GM19035 (cell line): Measurements from ENCODE around the gene IL17C.

Source experiments
- ATAC-seq: cut with Tn5 transposase; IDR thresholded peaks from one replicate; pipeline ENCODE4 v1.9.1; 2021; ENCODE audit not compliant: unreplicated experiment

IL17C gene

DNA sequence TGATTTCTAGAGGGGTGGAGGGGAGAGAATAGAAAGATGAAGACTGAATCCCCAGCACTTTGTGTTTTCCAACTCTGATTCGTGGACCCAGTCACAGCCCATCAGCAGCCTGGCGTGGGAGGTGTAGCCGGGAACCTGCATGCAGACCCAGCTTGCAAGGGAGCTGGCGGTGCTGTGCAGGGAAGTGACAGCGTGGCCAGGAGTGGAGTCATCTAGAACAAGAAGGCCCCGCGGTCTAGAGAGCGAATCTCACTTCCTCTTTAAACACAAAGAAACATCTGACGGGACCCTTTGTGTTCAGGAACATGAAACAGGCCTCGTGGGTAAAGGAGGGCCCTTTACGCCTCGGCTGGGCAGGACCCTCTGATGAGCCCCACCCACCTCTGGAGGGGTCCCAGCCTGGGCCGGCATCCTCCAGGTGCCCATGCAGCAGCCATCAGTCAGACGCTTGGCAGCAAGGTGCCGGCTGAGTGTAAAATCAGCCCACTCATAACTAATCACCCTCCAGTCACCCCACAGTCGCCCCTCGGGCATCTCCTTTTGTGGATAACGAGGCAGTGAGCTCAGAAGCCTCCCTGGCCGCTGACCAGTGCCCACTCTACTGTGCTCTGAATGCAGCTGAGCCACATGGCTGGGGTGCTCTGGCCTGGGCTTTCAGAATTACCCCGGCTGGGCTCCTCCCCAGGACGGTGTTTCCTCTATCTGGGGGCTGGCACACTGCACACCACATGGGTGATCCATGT lies 43.5 kb downstream of the IL17C start:
- peak; percentile 76 for ATAC-seq

DNA sequence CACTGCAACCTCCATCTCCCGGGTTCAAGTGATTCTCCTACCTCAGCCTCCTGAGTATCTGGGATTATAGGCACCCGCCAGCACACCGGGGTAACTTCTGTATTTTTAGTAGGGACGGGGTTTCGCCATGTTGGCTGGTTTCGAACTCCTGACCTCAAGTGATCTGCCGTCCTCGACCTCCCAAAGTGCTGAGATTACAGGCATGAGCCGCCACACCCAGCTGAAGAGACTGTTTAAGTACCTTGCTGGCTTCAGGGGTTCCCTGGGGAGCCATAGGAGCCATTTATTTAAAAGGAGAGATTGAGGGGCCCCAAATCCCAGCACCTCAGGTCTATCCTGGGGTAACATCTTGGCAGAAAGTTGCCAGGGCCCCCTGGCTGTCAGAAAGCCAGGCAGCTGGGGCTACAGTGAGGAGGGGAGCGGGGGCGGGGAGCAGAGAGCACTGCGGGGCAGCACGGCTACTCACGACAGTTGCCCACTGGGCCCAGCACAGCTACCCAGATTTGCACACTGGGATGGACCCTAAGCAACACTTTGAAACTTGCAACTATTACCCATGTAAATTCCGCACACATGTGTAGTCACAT lies 46.3 kb downstream of the IL17C start:
- ATAC-seq: no peak

DNA sequence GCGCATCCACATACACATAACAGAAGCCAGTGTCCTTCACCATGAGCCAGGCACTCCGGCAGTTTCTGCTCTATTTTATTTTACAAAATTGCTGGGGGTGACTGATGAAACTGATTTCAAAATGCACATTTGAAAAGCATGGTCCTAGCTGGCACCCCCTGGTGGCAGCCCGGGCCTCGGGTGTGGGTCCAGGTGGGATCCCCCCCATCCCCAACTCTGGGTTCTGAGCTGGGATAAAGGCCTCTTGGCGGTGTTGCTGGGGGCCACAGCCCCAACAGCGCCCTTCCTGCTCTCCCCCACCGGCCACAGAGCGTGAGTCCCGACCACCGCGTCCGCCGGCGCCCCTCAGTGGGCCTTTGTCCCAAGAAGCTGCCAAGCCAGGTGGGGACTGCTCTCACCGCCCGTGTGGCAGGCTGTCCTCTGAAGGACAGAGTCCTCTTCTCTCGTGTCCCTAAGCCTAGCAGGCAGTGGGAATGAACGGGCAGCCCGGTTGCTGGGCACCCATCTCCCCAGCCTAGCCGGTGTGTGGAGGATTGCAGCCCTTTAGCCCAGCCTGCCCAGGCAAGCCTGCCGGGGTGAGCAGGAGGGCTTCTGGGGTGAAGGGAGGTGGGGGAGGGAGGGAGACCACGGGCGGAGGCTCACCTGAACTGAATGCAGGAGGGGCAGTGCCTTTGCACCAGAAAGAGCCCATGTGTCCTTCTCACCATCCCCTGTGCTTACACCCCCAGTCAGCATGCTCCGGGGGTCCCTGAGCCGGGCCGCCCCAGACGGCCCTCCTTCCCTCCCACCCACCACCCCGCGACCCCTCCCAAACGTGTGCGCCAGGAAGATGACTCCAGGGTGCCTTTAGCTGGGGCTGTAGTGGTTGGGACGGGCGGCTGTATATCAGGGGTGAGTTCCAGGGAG lies 47.0 kb downstream of the IL17C start:
- no peak for ATAC-seq

DNA sequence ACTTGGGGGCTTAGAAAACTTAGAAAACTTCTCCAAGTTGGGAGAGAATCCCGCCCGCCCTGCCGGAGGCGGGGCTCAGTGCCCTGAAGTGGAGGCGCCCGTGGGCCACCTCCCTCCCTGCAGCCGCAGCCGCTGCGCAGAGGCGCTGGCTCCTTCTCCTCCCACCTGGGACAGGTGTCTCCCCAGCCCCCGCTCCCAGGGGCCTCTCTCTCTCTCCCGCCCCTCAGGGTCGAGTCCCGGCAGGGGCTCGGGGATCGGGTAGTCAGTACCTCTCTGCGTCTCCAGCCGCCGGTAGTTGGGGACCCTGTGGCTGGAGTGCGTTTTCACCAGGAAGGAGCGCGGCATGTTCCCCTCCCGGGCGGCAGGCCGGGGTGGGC lies 47.7 kb downstream of the IL17C start:
- peak; percentile 6 for ATAC-seq

DNA sequence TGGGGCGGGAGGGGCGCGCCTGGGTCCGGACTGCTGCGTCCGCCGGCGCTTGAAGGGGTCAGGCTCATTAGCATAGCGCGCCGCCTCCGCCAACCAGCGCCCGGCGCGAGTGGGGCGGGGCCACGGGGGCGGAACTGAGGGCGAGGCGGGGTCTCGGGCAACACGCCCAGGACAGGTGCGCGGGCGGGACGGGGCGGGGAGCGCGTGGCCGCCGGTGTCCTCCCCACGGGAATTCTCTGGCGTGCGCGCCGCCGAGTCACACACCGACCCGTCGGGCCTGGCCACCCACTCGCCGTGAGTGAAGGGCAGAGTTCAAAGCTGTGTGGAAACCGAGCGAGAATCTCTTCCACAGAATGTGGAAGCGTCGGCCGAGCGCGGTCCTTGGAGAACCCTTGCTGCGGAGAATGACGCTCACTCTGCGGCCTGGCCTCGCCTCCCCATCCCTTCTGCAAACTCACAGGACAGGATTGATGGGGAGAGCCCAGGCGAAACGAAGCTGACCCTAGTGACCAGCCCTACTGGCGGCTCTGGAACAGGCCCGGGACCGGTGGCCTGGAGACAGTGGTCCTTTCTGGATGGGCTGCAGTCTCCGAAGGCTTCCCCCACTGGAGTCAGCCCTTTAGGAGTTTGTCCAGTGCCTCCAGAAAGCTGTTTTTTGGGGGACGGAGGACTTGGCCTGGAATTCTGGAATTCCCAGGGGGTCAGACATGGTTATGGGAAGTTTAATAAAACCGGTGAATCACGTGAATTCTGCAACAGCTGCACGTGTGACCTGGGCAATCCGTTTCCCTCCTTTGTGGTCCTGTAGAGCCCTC lies 48.3 kb downstream of the IL17C start, which contains the start of gene SNAI3:
SNAI3 (minus strand) TSS at position 69 of the 815 bp plus-strand sequence. CDS start 101 bp downstream, outside the sequence.
- ATAC-seq: peak; percentile 57

DNA sequence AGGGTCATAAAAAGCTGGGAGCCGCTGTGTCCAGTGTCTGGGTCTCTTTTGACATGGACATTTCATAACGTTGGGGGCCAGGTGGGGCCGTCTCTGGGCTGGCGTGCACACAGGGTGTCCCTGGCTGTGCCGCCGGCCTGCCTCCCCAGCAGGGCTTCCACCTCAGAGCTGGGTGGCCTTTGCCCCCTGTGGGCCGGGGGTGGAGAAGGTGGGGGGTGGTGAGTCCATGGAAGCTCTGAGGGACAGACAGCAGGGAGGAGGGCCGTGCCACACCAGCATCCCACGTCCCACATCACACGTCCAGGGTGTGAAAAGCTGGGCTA lies 48.8 kb downstream of the IL17C start:
- no peak for ATAC-seq

DNA sequence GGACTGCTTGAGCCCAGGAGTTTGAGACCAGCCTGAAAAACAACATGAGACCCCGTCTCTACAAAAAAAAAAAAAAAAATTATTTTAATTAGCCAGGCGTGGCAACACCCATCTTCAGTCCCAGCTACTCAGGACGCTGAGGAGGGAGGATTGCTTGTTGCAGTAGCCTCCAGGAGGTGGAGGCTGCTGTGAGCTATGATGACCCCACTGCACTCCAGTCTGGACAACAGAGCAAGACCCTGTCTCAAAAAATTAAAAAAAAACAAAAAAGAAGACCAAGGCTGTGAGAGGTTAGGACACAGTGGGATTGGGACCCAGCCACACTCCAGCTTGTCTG lies 49.3 kb downstream of the IL17C start:
- ATAC-seq: no peak

DNA sequence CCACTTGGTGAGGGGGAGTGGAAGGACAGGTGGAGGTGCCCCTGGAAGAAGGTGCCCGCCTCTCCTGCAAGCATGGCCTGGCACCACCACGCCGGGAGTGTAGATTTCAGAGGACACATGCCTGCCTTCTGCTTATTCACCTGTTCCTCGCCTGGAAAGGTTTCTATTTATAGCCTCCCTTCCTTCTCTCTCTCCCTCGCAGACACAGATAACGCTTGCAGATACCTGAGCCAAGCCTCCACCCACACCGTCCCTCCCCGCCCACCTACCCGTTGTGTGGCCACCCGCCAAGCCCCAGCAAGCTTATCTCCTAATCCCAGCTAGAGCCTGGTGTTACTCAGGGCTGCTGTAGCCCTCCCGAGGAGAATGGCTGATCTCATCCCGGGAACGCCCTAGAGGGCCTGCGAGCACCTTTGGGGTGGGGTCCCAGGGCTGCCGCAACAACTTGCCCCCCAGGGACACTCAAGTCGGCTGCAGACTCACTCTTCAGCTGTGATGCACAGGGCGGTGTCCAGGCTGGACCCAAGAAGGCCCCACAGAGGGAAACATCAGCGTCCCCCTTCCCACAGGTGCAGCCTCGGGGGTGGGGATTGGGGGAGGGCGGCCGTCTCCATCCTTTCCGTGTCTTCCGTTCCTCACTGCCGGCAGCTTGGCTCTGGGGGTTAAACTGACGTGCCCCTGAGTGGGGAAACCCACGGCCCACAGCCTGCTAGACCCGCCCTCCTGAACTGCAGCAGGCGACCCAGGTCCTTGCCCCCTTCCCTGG lies 49.8 kb downstream of the IL17C start:
- no peak for ATAC-seq
